AG04450 (cell line): ENCODE measurements around the gene STAT3. TPM values are rescaled to one million over a fixed set of nuclear protein-coding genes. Genes with fewer than 3 reads are reported as not detected.
"Not testable (repeated sequence)": the region's sequence is repeated elsewhere in the genome, so short reads cannot be mapped to it uniquely, and the experiment has no call there.

Experiments used
- CTCF ChIA-PET: fragments of 300-600, 350-600 bp; formaldehyde crosslinking; extraction: SDS; loops from one replicate; lab custom pipeline; 2022; ENCODE audit warnings: antibody characterized with exemption, inconsistent platforms; lab: Charles Lee
- POLR2A ChIA-PET: fragments of 350-600 bp; formaldehyde crosslinking; extraction: SDS; loops from one replicate; lab custom pipeline; 2021; ENCODE audit warnings: antibody characterized with exemption, inconsistent platforms; lab: Yijun Ruan, JAX
- DNase-seq: peaks from one replicate; pipeline ENCODE4 v3.0.0-alpha.2; 2011; ENCODE audit warnings: low read depth, low spot score
- H3K27ac ChIP-seq: one replicate; pipeline ENCODE4 v1.5.1; 2012; ENCODE audit warnings: low read depth, low read length, control low read depth
- H3K27me3 ChIP-seq: one replicate; pipeline ENCODE4 v1.6.0; 2012; ENCODE audit warnings: low read length; ENCODE audit not compliant: control insufficient read depth, insufficient read depth
- H3K4me3 ChIP-seq: 2 replicates; pipeline ENCODE4 v1.5.1; 2011; ENCODE audit warnings: mild to moderate bottlenecking, low read depth, low read length, control low read depth
- H3K9me3 ChIP-seq: 2 replicates; pipeline ENCODE4 v1.5.1; 2012; ENCODE audit warnings: low read length; ENCODE audit not compliant: control insufficient read depth, insufficient read depth
- CTCF ChIP-seq: IDR thresholded peaks from 2 replicates; pipeline ENCODE4 v1.5.1; 2011; ENCODE audit warnings: low read depth, low read length, control low read depth, inconsistent platforms
- polyA plus RNA-seq: library from polyadenylated mRNA; depleted of rRNA; stranded (reverse); fragments of >200 nt; gene quantifications from 2 replicates; pipeline ENCODE4 v1.2.3, GENCODE V29; 2011

STAT3 gene
- polyA plus RNA-seq, 1 experiment: 77.1 TPM

DNA sequence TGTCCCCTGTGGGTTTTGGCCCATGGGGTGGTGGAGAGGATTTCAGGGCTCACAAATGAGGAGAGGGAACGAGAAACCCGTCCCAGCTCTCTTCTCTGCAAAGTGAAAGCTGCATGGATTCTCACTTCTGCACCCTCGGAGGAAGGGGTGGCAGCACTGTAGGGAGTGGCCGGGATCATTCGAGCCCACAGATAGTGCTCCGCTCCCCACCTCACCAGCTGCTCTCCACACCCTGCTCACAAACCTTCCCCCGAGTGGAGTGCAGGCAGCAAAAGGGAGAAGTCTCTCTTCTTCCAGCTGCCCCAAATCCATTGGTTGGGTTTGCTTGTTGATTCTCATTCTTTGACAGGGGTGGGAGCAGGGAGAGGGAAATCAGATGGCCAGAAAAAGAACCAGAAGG is 79.8 kb downstream of the STAT3 start:
- ChIA-PET CTCF (interaction anchor here (0.6 to 4.7 kb wide), 2 partner anchors 33 to 86 kb away, joined by 3 to 24 read pairs; no protein-coding TSS in a partner anchor), POLR2A (interaction anchor here (1.1 kb wide), 1 partner anchor 23 kb away, joined by 5 read pairs; no protein-coding TSS in a partner anchor)
- Histone ChIP-seq H3K9me3 (no peaks in the 10 kb centered on the region), H3K4me3 (no peak overlapping the region), H3K27ac (no peak overlapping the region), H3K27me3 (no peaks in the 10 kb centered on the region)
- no peak for TF ChIP-seq CTCF
- no peak for DNase-seq

GRCh38 chr17:42307362-42307927 is 80.8 kb downstream of the STAT3 start:
- DNase-seq: no peak
- Histone ChIP-seq H3K4me3 (no peak overlapping the region), H3K27me3 (no peaks in the 10 kb centered on the region), H3K27ac (no peak overlapping the region), H3K9me3 (no peaks in the 10 kb centered on the region)
- ChIA-PET CTCF (no interaction called here), POLR2A (no interaction called here)
- TF ChIP-seq CTCF: no peak

DNA sequence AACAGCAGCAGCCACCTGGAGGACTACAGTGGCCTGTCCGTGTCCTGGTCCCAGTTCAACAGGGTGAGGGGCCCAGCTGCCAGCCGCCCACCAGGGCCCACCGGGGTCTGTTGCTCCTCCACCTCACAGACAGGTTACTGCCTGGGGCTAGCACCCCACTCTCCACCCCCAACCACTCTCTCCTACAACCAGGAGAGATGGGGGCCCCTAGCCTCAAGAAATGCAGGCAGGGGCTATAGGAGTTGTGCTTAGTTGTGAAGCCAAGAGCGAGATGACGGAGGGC is 81.9 kb downstream of the STAT3 start:
- Histone ChIP-seq H3K27me3 (no peaks in the 10 kb centered on the region), H3K9me3 (no peaks in the 10 kb centered on the region), H3K4me3 (no peak overlapping the region), H3K27ac (no peak overlapping the region)
- no peak for DNase-seq
- CTCF ChIA-PET: no interaction called here
- TF ChIP-seq CTCF: no peak
- POLR2A ChIA-PET: no interaction called here

- no peaks in the 10 kb centered on the region for H3K9me3 ChIP-seq
- DNase-seq: no peak
- 0 out of 2 replicates have a peak, but pooled peaks have one; percentile 2 for TF ChIP-seq CTCF
- ChIA-PET CTCF (interaction anchor here (1.0 kb wide), 1 partner anchor 84 kb away, joined by 3 read pairs; no protein-coding TSS in a partner anchor), POLR2A (interaction anchor here (0.6 to 0.7 kb wide), 2 partner anchors 152 to 435 kb away, joined by 3 read pairs; no protein-coding TSS in a partner anchor)
- no peaks in the 10 kb centered on the region for H3K27me3 ChIP-seq
- no peak overlapping the region for H3K4me3 ChIP-seq
- no peak overlapping the region for H3K27ac ChIP-seq
Measured at GRCh38 chr17:42305543-42306384, 82.5 kb downstream of the STAT3 start.

GRCh38 chr17:42305031-42305330 is 83.3 kb downstream of the STAT3 start:
- not testable (repeated sequence) for H3K4me3 ChIP-seq, H3K9me3 ChIP-seq, H3K27ac ChIP-seq, H3K27me3 ChIP-seq, DNase-seq
- ChIA-PET CTCF (interaction anchor here (1.0 kb wide), 1 partner anchor 83 kb away, joined by 3 read pairs; no protein-coding TSS in a partner anchor), POLR2A (interaction anchor here (0.6 to 0.7 kb wide), 2 partner anchors 151 to 435 kb away, joined by 3 read pairs; no protein-coding TSS in a partner anchor)
